Natural killer cell treated with Interleukin-12 subunit alpha and Interleukin-12 subunit beta and Interleukin-15 and Interleukin-18, amount 100 ng/mL, for 72 hours (primary cell): ENCODE measurements around the gene OR2V1. TPM values are rescaled to one million over a fixed set of nuclear protein-coding genes. Genes with fewer than 3 reads are reported as not detected.
"Not testable (repeated sequence)": the region's sequence is repeated elsewhere in the genome, so short reads cannot be mapped to it uniquely, and the experiment has no call there.

ENCODE experiments used
- ATAC-seq, 2 donors: fragments of 150-1000 bp; cut with Tn5 transposase in 1 of 2; sonication (Bioruptor Pico), chemical (Tn5 transposase) in 1 of 2; 2 replicates each; pipeline ENCODE4 v1.10.0; 2021
- DNase-seq: peaks from one replicate; pipeline ENCODE4 v3.0.0; 2022; ENCODE audit warnings: low spot score
- H3K27ac Mint-ChIP-seq, 2 donors: 1 replicate in 1 of 2; 2 replicates in 1 of 2; pipeline ENCODE4 v1.8.0; 2022; ENCODE audit warnings: mixed read lengths in 2 of 2, mild to moderate bottlenecking in 1 of 2, moderate library complexity in 1 of 2
- H3K27me3 Mint-ChIP-seq, 2 donors: 1 replicate in 1 of 2; 2 replicates in 1 of 2; pipeline ENCODE4 v1.8.0; 2022; ENCODE audit warnings: mixed read lengths in 2 of 2
- H3K36me3 Mint-ChIP-seq: one replicate; pipeline ENCODE4 v1.8.0; 2022; ENCODE audit warnings: mixed read lengths
- H3K4me1 Mint-ChIP-seq, 2 donors: 1 replicate in 1 of 2; 2 replicates in 1 of 2; pipeline ENCODE4 v1.8.0; 2022; ENCODE audit warnings: low read depth in 2 of 2, mixed read lengths in 2 of 2, mild to moderate bottlenecking in 1 of 2
- H3K4me3 Mint-ChIP-seq: one replicate; pipeline ENCODE4 v1.8.0; 2022; ENCODE audit warnings: mixed read lengths
- H3K9me3 Mint-ChIP-seq: 2 replicates; pipeline ENCODE4 v1.8.0; 2022; ENCODE audit warnings: mixed read lengths
- total RNA-seq, 2 donors: library from RNA; stranded (reverse); gene quantifications; one replicate each; pipeline ENCODE4 v1.2.3, GENCODE V29; 2022

Gene OR2V1
- total RNA-seq, 2 donors from 2014 or later: not detected

DNA sequence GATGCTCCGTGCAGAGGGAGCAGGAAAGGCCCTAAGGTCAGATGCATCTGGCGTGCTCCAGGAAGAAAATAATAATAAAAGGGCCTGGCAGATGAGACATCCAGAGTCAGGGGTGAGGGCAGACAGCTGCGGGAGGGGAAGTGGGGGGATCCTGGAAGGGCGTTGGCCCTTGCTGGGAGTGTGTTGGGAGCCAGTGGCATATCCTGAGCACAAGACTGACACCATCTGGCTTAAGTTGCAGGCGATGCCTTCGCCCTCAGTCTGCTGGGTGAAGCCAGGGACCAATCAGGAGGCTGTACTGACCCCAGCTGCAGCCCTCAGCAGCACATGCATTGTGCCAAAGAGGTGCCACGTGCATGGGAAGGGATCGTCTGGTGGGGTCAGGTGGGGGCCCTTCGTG, 20.2 kb upstream of the OR2V1 start:
- Mint-ChIP-seq H3K4me1 (peaks cover 8 to 15% of the 10 kb centered on the region in 2 donors), H3K36me3 (no peaks in the 10 kb centered on the region), H3K27me3 (peaks cover 35 to 41% of the 10 kb centered on the region in 2 donors), H3K4me3 (no peak overlapping the region), H3K9me3 (peaks cover 4% of the 10 kb centered on the region), H3K27ac (no peak overlapping the region)
- ATAC-seq: no peak
- DNase-seq: no peak

DNA sequence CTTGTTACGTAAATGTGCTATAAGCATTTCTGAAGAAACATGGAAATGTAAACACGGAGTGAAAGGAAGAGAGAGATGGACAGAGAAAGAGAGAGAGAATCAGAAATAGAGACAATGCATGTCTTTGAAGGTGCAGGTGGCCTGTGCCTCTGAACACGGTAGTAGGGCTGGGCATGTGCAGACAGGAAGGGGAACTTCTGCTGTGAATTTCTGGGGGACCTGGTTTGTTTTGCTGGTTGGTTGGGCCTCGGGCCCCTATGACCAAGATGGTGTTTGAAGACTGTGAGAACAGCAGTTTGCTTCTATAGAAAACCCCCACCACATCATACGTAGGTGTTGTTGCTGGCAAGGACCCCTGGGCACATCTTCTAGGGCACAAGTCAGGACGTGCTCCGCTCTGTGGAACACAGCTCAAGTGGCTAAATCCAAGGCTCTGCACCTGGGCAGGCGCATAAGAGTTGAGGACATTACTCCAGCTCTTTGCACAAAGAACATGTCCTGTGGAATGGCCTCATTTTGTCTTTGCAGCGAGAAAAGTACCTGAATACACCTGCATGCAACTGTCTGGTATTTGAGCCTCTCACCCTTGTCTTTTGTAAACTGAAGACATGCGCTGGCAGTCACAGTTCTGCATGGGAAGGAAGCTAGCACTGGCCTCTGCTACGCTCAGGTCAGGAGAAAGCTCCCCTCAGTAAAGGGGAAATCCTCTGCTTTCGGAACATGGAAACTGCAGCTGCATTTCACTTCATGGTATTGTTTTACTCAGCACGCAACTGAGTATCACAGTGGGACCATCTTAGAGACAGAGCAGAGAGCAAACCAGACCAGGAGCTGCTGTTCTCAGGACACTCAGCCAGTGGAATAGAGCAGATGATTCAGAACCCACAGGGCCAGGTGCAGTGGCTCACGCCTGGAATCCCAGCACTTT, 19.1 kb upstream of the OR2V1 start:
- DNase-seq (no peak), ATAC-seq (no peak)
- Mint-ChIP-seq H3K27me3 (peaks cover 36 to 41% of the 10 kb centered on the region in 2 donors), H3K4me3 (no peak overlapping the region), H3K36me3 (no peaks in the 10 kb centered on the region), H3K4me1 (peaks cover 8 to 10% of the 10 kb centered on the region in 2 donors), H3K9me3 (peaks cover 3% of the 10 kb centered on the region), H3K27ac (no peak overlapping the region)

DNA sequence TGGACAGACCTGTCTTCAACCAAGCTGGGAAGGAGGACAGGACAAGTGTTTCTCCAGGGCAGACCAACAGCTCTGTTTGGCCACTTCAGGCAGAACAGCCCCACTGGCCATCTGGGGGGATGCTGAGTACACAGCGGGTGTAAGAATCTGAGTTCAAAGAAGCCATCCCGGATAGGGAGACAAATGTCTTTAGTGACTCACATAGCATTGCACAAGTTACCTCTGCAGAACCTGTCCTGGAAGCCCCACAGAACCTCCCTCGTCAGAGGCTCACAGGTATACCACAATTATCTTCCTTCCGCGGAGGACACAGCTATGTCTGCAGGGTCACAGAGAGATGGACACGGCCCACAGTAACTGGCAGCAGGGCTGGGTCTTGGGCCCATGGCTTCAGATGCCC, 18.4 kb upstream of the OR2V1 start:
- ATAC-seq: no peak
- peaks cover 5 to 6% of the 10 kb centered on the region in 2 donors for H3K4me1 Mint-ChIP-seq
- H3K9me3 Mint-ChIP-seq: no peaks in the 10 kb centered on the region
- H3K4me3 Mint-ChIP-seq: no peak overlapping the region
- peaks cover 38 to 41% of the 10 kb centered on the region in 2 donors for H3K27me3 Mint-ChIP-seq
- H3K36me3 Mint-ChIP-seq: no peaks in the 10 kb centered on the region
- DNase-seq: no peak
- no peak overlapping the region for H3K27ac Mint-ChIP-seq

DNA sequence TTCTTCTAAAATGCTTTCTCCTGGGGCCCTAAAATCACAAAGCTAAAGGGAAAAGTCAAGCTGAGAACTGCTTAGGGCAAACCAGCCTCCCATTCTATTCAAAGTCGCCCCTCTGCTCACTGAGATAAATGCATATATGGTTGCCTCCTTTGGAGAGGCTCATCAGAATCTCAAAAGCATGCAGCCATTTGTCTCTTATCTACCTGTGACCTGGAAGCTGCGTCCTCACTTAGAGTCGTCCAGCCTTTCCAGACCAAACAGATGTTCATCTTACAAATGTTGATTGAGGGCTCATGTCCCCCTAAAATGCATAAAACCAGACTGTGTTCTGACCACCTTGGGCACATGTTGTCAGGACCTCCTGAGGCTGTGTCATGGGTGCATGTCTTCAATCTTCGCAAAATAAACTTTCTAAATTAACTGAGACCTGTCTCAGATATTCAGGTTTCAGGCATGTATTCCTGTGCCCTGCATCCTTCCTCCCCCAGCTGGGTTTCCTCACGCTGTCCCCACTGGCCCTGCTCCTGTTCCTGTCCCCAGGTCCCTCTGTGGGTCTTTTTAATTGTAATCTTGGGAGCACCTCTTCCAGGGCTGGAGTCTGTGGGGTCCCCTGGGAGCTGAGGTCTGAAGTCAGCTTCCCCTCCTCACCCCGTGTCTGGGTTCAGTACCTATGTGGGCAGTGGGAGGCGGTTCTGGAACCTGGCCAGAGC, 16.1 kb upstream of the OR2V1 start, which contains the start of gene OR2V2:
OR2V2 (plus strand) TSS at position 660 of the 710 bp plus-strand sequence. CDS start 7,357 bp downstream, outside the sequence.
- not testable (repeated sequence) for H3K27ac Mint-ChIP-seq, ATAC-seq

DNA sequence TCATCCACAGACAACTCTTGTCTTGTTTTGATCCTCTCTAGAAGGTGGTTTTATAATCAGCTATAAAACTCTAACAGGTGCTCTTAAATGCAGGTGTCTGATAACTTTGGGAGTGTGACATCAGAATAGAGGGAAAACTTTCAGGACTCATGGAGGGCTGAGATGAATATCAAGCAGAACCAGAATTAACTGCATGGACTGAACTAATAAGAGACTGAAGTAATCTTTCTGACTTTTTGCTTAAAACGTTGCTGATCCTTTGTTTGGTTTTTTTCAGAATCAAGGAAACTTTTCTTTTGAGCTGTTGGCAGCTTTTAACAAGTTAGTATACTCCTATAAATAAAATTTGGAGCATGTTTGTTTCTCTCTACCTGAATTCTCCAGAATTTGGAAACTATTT, 14.2 kb upstream of the OR2V1 start:
- no peak for ATAC-seq
- no peaks in the 10 kb centered on the region for H3K9me3 Mint-ChIP-seq
- no peak for DNase-seq
- no peaks in the 10 kb centered on the region for H3K4me1 Mint-ChIP-seq
- H3K4me3 Mint-ChIP-seq: no peak overlapping the region
- no peaks in the 10 kb centered on the region for H3K36me3 Mint-ChIP-seq
- H3K27ac Mint-ChIP-seq: no peak overlapping the region
- peaks cover 43 to 56% of the 10 kb centered on the region in 2 donors for H3K27me3 Mint-ChIP-seq

More for the DNA sequence above, 16.1 kb upstream of the OR2V1 start, which contains the start of gene OR2V2:
- H3K9me3 Mint-ChIP-seq, DNase-seq, H3K36me3 Mint-ChIP-seq, H3K4me3 Mint-ChIP-seq, H3K4me1 Mint-ChIP-seq: not testable (repeated sequence)
- H3K27me3 Mint-ChIP-seq: peaks cover 44 to 55% of the 10 kb centered on the region in 2 donors

DNA sequence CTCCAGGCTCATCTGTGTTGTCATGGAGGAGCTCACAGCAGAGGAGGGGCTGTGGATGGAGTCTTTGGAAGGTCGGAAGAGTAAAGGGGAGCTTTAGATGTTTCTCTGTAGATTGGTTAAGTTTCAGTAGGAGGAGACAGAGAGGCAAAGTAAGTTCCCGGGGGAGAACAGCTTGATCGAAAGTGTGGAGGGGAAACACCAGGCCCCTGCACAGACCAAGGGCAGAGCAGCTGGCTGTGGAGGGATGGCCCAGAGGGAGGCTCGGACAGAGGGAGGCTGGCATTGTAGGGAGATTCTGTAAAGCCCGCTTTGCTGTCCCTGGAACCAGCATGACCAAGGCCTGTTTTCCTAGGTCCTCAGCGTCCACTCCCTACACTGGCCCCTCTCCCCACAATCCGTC, 11.1 kb upstream of the OR2V1 start:
- ATAC-seq (no peak), DNase-seq (no peak)
- Mint-ChIP-seq H3K27ac (no peak overlapping the region), H3K4me1 (no peaks in the 10 kb centered on the region), H3K9me3 (peaks cover 4% of the 10 kb centered on the region), H3K4me3 (no peak overlapping the region), H3K36me3 (no peaks in the 10 kb centered on the region), H3K27me3 (peaks cover 26 to 32% of the 10 kb centered on the region in 2 donors)

DNA sequence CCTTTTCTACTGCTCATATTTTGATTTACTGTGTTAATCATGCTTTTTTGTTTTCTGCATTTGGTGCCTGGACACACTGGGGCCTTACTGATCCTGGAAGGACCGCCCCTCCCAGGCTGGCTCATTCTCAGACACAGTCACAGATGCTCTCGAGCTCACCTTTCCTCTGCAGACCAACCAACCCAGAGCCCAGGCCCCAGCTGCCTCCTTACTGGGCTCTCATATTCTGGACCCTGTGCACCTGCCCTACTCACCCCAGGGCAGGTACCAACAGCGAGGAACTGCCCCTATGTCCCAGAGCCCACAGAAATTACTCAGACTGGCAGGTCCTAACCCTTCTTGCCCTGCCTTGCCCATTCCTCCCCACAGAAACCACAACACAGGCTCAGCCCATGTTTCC, 9.8 kb upstream of the OR2V1 start:
- ATAC-seq (no peak), DNase-seq (no peak)
- Mint-ChIP-seq H3K27ac (no peak overlapping the region), H3K36me3 (no peaks in the 10 kb centered on the region), H3K4me3 (no peak overlapping the region), H3K9me3 (peaks cover 4% of the 10 kb centered on the region), H3K27me3 (peaks cover 21 to 23% of the 10 kb centered on the region in 2 donors), H3K4me1 (no peaks in the 10 kb centered on the region)

DNA sequence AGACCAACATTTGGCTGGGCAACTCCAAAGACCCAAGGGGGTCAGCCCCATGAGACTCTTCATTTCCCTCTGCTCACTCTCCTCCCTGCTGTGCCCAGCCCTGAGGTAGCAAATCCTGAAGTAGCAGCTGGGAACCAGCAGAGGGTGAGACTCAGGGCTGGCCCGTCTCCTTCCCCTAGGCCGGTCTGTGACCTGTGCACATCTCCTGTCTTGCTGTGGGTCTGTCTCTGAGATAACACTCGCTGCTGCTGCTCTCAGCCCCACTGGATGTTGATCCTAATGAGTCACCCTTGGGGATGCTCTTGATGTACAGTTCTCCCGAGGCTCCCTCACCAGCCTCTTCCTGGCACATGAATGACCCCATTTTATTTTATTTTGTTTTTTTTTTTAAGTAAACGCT, 7.3 kb upstream of the OR2V1 start:
- H3K27ac Mint-ChIP-seq: no peak overlapping the region
- DNase-seq: no peak
- peaks cover 4% of the 10 kb centered on the region for H3K9me3 Mint-ChIP-seq
- H3K36me3 Mint-ChIP-seq: peaks cover 7% of the 10 kb centered on the region
- H3K4me3 Mint-ChIP-seq: no peak overlapping the region
- peaks cover 24 to 34% of the 10 kb centered on the region in 2 donors for H3K27me3 Mint-ChIP-seq
- peak in 1 of 2 donors; percentile 33 for ATAC-seq
- H3K4me1 Mint-ChIP-seq: no peaks in the 10 kb centered on the region

DNA sequence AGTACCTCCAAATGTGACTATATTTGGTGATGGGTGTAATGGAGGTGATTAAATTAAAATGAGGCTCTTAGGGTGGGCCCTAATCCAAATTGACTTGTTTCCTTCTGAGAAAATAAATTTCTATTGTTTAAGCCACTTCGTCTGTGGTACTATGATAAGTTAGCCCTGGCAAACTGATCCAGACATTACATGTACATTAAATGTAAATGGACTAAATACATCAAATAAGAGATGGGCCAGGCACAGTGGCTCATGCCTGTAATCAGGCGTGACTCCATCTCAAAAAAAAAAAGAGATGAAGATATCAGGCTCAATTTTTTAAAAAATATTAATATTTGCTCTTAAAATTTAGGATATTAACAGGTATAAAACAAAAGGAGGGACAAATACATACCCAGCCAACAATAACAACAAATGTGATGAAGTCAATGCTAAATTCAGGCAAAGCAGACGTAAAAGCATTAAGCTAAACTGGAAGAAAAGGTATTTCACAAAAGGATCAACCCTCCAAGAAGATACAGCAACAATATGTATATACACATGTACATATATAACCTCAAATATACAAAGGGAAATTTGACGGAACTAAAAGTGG, 5.5 kb upstream of the OR2V1 start:
- Mint-ChIP-seq H3K36me3 (peaks cover 7% of the 10 kb centered on the region), H3K27ac (no peak overlapping the region), H3K4me3 (no peak overlapping the region), H3K9me3 (peaks cover 4% of the 10 kb centered on the region), H3K27me3 (peaks cover 26 to 38% of the 10 kb centered on the region in 2 donors), H3K4me1 (no peaks in the 10 kb centered on the region)
- no peak for ATAC-seq
- no peak for DNase-seq

DNA sequence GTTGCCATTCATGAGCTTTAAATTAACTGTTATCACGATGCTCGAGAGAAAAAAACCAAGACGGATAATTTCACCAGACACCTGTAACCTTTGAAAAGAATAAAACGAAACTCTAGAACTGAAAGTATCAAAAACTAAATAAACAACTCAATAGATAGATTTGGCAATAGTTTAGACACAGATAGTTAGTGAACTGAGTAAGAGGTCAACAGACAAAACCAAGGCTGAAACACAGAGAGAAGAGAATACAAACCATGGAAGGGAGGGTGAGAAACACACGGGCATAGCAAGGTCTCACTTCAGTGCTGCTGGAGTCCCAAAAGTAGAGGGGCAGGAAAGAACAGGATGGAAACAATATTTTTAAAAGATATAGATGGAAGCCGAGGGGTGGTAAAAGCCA, 3.3 kb upstream of the OR2V1 start:
- peaks cover 28 to 45% of the 10 kb centered on the region in 2 donors for H3K27me3 Mint-ChIP-seq
- no peaks in the 10 kb centered on the region for H3K4me1 Mint-ChIP-seq
- H3K36me3 Mint-ChIP-seq: peaks cover 7% of the 10 kb centered on the region
- no peak overlapping the region for H3K27ac Mint-ChIP-seq
- H3K4me3 Mint-ChIP-seq: no peak overlapping the region
- H3K9me3 Mint-ChIP-seq: peaks cover 4% of the 10 kb centered on the region
- DNase-seq: no peak
- ATAC-seq: no peak

DNA sequence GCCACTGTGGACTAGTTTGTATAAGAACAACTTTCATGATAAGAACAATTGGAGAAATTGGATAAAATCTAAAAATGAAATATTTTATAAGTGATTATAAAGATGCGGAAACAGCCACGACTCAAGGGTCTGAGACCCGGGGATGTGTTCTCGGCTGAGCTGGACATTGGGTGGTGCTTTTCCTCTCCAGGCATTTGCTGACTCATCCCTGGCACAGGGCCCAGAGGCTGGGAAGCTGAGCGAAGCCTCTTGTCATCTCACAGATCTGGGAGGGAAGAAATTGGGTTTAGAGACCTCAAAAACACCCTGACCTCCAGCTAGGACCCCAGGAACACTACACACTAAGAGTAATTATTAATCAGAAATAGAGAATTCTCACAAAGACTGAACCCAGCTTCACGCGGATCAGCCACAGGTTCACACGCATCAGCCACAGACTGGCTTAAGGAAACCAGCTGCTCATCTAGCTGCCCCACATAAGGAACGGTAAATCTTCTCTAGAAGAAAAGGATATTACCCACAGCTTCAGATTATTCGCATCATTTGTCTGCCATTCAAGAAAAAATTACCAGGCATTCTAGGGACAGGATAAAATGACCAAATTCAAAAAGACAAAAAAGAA, 2.8 kb upstream of the OR2V1 start:
- H3K4me3 Mint-ChIP-seq: no peak overlapping the region
- H3K4me1 Mint-ChIP-seq: no peaks in the 10 kb centered on the region
- peaks cover 3% of the 10 kb centered on the region for H3K9me3 Mint-ChIP-seq
- peaks cover 7% of the 10 kb centered on the region for H3K36me3 Mint-ChIP-seq
- H3K27me3 Mint-ChIP-seq: peaks cover 31 to 50% of the 10 kb centered on the region in 2 donors
- DNase-seq (no peak), ATAC-seq (no peak)
- H3K27ac Mint-ChIP-seq: no peak overlapping the region

DNA sequence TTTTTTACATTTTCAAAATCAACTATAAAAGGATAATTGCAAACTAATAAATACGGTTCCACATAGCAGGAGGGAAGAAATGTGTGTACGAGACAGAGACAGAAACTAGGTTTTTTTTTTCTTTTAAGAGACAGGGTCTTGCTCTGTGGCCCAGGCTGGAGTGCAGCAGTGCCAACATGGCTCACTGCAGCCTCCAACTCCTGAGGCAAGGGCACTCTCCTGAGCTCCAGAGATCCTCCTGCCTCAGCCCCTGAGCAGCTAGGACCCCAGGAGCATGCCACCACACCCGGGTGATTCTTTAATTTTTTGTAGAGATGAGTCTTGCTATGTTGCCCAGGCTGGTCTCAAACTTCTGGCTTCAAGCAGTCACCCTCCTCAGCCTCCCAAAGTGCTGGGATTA, 2.1 kb upstream of the OR2V1 start:
- no peaks in the 10 kb centered on the region for H3K9me3 Mint-ChIP-seq
- no peak overlapping the region for H3K4me3 Mint-ChIP-seq
- H3K27me3 Mint-ChIP-seq: peaks cover 36 to 57% of the 10 kb centered on the region in 2 donors
- DNase-seq (no peak), ATAC-seq (no peak)
- H3K36me3 Mint-ChIP-seq: peaks cover 7% of the 10 kb centered on the region
- no peaks in the 10 kb centered on the region for H3K4me1 Mint-ChIP-seq
- no peak overlapping the region for H3K27ac Mint-ChIP-seq

DNA sequence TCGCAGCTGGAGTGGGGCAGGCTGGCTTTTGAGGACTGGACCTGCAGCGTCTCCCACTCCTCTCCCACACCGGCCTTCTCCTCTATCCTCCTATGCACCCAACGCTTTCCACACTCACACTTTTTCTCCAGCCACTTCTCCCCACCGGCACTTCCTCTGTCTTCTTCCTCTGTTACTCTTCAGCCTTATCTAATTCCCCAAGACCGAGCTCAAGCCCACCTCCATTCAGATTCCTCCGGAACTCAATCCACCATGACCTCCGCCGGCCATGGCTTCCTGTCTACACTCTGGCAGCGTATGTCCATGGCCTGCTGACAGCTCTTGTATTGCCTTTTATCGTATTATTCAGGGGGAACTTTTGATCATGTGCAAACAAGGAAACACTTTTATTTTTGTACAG, 545 bp upstream of the OR2V1 start:
- H3K27ac Mint-ChIP-seq: no peak overlapping the region

More for the DNA sequence above, 545 bp upstream of the OR2V1 start:
- Mint-ChIP-seq H3K27me3 (peaks cover 41 to 65% of the 10 kb centered on the region in 2 donors), H3K9me3 (no peaks in the 10 kb centered on the region), H3K4me3 (no peak overlapping the region), H3K36me3 (peaks cover 7% of the 10 kb centered on the region), H3K4me1 (no peaks in the 10 kb centered on the region)
- DNase-seq (no peak), ATAC-seq (no peak)
